GM21360 (cell line): Measurements from ENCODE around the gene PKLR.
"Not testable (repeated sequence)": the region's sequence is repeated elsewhere in the genome, so short reads cannot be mapped to it uniquely, and the experiment has no call there.

Experiments
- ATAC-seq: cut with Tn5 transposase; IDR thresholded peaks from one replicate; pipeline ENCODE4 v1.9.1; 2021; ENCODE audit warnings: mild to moderate bottlenecking, moderate library complexity; ENCODE audit not compliant: unreplicated experiment

PKLR gene

DNA sequence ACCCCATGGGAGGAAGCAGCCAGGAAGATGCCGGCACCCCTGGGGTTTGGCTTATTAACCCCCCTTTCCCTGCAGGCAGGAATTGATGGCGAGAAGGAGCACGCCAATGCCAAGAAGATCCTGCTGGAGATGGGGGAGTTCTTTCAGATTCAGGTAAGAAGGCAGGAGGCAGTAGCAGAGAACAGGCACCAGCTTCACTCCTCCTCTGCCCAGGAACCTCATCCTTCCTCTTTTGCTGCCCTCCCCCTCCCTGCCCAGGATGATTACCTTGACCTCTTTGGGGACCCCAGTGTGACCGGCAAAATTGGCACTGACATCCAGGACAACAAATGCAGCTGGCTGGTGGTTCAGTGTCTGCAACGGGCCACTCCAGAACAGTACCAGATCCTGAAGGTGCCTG is 18.3 kb upstream of the PKLR start:
- no peak for ATAC-seq

DNA sequence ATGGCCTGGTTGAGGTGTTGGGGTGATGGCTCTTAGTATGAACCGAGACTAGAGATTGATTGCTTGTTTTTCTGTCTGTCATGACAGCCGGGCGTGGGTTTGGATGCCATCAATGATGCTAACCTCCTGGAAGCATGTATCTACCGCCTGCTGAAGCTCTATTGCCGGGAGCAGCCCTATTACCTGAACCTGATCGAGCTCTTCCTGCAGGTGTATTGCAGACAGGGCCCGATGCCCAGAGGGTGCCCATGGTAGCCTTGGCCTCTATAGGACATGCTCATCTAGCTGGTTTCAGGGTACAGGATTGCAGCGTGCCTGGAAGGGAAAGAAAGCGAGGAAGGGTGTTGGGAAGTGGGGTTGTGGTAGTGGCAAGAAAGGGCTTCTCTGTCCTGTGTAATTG is 16.8 kb upstream of the PKLR start:
- no peak for ATAC-seq

DNA sequence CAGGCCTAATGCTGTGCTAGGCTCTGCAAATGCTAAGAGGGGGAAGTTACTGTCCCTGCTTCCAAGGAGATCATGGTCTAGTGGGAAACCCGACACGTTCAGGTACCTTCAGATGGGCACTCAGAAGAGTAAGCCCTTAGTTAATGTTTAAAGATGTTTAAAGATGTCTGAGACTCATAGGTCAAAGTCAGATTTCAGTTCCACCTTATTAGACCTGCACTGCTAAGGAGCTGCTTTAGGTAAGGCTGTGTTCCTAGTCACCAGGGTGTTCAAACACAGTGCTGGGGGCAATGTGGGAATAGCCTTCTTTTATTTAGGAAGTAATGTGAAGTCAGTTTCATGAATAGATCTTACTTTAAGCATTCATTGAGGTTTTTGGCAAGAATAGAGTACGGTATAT is 15.7 kb upstream of the PKLR start:
- no peak for ATAC-seq

DNA sequence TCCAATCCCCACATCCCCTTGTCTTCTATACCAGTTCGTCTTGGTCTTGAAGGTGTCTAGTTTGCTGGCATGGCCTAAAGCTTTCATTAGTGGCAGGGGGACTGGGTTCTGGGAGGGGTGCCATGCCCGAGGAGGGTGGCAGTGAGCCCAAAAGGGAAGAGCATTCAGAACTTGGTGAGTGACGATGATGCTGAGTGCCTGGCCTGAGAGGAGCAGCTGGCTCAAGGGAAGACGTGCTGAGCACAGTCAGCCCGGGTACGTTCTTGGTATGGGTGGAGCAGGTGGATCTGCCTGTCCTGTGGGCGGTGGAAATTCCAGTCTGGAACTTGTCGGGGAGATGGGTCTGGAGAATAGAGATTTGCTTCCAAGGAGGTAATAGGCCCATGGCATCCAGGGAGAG is 12.0 kb upstream of the PKLR start:
- no peak for ATAC-seq

GRCh38 chr1:155309423-155310021 is 8.3 kb upstream of the PKLR start:
- no peak for ATAC-seq

- peak; percentile 94 for ATAC-seq
Observed at GRCh38 chr1:155308493-155309422, 7.5 kb upstream of the PKLR start, which contains the start of gene FDPS. Gene FDPS, plus strand, starts transcription at chr1:155308866. Its CDS starts 924 bp downstream, at chr1:155309790.

- ATAC-seq, result no peak
Observed at GRCh38 chr1:155307247-155307740, 6.1 kb upstream of the PKLR start.

- ATAC-seq, result no peak
Observed at GRCh38 chr1:155305881-155306391, 4.7 kb upstream of the PKLR start.

- ATAC-seq, result no peak
Observed at GRCh38 chr1:155304558-155305063, 3.4 kb upstream of the PKLR start.

DNA sequence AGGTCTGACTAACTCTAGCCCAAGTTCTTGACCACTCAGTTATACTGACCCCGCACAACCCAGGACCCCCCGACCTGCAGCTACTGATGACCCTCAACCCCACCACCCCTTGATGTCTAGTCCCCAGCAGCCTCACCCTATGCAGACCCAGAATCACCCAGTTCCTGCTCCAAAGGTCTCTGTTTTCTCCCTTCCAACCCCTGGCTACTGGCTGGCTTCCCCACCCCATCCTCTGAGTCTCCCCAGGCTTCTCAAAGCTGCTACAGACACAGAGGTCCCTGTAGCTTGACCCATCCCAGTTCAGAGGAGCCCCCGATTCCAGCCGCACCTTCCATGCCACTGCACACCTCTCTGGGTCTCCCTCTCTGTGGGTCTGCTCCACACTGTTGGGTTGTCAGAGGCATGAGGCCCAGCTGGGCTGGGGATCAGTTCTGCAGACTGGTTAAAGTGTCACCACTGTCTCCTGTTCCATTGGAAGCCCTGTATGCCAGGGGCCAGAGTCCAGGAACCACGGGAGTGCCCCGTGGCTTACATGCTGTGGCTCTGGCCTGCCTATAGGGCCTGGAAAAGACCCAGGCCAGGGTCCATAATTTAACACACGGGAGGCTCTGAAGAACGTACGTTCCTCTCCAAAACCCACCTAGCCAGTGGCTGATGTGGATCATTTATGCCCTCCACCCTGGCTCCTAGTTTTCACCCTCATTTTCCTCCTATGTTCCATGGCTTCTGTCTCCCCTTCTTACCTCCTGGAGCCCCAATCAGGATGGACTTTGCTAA is 497 bp downstream of the PKLR start:
- no peak for ATAC-seq

DNA sequence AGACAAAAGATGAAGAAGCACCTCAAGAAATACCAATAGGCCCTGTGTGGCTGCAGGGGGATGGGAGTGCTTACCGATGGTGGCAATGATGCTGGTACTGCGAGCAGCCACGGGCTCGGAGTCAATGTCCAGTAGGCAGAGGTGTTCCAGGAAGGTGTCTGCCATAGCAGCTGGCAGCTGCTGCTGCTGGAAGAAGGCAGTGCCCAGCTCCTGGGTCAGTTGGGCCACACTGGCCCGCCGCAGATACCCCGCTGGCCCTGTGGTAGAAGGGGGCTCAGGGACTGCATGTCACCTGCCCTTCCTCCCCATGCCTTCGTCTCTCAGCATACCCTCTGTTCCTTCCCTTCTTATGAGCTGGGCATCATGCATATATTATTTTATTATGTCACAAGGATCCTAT is 1.2 kb downstream of the PKLR start:
- ATAC-seq, result no peak

DNA sequence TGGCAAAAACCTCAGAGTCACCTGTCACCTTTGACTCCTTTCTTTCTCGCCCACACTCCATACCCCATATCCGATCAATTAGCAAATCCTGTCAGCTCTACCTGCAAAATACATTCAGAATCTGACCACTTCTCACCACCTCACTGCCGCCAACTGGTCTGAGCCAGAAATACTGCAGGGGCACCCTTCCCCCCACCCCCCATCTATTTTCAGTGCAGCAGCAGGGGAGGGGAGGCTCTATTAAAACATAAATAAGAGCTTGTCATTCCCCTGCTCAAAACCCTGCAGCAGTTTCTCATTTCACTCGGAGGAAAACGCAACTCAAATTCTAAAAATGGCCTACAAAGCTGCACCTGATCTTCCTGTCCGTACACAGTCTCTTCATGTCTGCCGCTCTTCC is 3.9 kb downstream of the PKLR start:
- no peak for ATAC-seq

DNA sequence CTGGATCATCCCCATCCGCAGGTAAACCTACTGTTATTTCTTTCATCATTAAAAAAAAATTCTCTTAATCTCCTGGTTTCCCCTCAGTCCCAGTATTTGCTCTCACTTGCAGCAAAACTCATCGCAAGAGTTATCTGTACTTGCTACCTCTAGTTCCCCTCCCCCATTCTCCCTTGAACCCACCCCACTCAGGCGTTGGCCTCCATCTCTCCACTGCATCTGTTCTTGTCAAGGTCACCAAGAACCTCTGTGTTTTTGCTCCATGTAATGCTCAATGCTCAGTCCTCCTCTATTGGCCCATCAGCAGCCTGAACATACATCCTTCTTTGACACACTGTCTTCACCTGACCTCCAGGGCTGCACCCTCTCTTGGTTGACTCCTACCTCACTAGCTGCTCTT is 4.6 kb downstream of the PKLR start:
- no peak for ATAC-seq

DNA sequence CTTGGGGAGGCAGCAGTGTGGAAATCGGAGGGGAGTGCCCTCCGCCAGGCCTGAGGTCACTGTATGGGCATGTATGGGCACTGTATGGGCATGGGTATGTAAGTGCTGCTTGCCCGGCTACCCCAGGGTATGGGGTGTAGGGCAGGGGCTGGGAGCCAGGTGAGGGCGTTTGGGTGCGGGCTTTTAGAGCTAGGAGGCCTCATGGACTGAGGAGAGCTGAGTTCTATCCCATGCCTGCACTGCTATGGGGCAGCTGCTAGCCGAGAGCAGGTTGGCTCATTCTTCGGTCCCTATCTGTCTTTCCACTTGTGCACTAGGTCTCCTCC is 5.3 kb downstream of the PKLR start:
- no peak for ATAC-seq

DNA sequence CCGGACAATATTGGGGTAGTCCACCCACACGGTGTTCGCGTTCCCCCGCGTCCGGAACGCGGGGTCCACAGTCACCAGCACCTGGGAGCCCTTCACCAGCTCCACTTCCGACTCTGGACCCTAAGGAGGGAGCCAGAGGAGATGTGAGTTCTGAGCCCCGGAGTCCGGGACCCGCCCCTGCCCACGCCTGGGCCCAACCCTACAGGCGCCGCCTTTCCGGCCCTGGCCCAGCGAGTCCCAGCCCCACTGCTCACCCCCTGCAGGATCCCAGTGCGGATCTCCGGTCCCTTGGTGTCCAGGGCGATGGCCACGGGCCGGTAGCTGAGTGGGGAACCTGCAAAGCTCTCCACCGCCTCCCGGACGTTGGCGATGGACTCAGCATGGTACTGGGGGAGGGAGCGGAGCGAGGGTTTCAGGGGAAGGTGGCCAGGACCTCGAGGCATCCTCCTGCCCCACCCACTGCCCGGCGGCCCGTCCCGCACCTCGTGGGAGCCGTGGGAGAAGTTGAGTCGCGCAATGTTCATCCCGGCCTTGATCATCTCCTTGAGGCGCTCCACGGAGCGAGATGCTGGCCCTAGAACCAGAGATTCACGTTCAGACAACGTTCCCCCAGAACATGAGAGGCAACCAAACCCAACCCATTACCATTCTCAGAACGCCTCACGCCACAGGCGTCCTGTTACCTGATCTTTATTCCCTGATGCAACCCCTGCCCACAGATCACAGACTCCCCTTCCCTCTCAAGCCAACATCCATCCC is 5.9 kb downstream of the PKLR start:
- ATAC-seq, result no peak

DNA sequence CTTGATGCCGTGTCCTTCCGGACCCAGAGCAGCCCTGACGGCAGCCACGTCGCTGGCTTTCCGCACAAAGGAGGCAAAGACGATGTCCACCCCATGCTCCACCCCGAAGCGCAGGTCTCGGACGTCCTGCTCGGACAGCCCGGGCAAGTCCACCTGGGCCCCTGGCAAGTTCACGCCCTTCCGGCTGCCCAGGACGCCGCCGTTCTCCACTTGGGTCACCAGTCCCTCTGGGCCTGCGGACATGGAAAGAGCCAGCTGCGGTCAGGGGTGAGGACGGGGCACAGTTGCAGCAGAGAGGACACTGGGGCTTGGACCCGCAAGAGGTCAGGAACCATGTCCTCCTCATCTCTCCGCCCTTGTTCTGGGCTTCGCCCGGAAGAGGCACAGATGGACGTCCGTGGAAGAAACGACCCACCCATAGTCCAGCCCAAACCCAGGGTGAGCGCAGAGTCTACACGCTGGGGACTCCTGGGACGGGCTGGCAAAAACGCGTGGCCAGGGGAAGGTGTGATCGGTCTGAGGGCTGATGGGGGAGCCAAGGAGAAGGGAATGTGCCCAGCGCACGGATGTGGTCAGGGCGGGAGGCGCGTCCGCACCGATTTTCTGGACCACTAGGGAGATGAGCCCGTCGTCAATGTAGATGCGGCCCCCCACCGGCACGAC is 6.6 kb downstream of the PKLR start:
- no peak for ATAC-seq

DNA sequence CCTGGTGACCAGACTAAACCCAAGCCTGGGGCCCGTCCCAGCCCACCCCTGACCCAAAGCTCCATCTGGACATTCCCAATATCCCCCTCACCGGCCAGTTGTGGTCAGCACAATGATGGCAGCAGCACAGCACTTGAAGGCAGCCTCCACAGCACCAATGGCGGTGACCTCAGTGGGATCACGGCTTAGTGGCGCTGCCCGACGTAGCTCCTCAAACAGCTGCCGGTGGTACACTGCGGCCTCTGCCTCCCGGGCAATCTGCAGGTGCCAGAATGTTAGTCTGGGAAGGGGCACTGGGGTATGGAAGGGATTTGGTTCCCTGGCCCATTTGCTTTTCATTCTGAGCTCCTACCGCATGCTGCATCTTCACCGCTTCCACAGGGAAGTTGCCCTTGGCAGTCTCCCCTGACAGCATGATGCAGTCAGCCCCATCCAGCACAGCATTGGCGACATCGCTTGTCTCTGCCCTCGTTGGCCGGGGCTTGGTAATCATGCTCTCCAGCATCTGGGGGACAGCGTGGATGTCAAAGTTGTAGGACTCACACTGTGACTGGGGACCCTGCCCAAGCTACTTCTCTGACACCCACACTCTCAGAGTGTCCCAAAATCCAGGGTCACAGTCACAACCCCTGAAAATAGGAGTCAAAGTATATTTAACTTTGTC is 8.0 kb downstream of the PKLR start:
- ATAC-seq, result no peak

GRCh38 chr1:155291006-155291405 is 10.2 kb downstream of the PKLR start:
- not testable (repeated sequence) for ATAC-seq

- no peak for ATAC-seq
Observed at GRCh38 chr1:155287987-155288543, 13.2 kb downstream of the PKLR start.
